CMK (cell line): ENCODE measurements around the gene PTPRM.

Source experiments
- DNase-seq: peaks from one replicate; pipeline ENCODE4 v3.0.0-alpha.2; 2010; ENCODE audit warnings: low read depth

PTPRM gene

DNA sequence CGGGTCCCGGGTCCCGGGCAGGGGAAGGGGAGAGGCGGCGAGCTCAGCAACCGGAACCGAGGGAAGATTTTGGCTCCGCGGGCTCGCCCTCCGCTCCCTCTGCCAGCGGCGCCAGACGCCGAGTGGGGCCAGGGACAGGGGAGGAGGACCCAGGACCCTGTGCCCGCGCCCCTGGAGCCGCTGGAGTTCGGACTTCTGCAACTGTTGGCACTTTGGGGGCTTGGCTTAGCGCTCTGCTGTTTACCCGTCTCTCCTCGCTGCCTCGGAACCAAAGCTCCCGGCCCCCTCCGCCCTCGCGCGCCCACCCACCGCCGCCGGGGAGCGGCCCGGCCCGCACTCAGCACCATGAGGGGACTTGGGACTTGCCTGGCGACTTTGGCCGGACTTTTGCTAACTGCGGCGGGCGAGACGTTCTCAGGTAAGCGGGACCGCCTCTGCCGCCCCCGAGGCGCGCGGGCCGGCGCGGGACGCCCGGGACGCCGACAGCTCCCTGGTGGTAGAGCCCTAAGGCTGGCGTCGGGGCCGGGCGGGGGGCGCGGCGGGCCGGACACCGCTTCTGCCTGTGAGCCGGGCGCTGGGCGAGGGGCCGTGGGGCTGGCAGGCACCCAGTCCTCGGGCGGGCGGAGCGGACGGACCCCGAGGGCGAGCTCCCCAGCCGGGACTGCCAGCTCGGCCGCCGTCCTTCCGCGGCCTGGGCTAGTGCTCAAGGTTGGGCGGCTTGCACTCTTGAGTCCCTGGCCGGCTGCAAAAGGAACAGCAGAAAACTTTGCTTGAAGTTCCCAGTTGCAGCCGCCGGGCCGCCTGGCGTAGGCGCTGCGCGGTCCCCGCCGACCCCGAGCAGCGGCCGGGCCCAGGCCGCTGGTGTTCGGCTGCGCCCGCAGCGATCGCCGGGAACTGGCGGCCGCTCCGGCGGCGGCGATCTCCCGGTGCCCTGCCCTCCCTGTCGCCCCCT lies 634 bp downstream of the PTPRM start:
- DNase-seq, result no peak

DNA sequence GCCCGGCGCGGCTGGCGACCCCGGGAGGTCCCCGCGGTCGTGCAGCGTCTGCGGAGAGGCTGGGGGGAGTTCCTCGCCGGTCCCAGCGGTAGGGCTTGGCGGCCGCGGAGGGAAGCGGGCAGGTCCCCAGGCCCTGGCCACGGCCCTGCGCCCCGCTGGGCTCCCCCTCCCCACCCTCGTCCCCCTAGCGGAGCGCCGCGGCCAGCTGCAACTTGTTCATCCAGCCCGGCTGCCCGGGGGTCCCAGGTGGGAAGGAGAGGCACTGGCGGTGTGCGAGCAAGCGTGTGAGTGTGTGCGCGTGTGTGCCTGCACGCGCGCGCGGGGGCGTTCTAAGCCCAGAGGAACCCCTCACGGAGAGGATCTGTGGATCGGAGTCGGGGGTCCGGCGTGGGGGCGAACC lies 1.3 kb downstream of the PTPRM start:
- DNase-seq, result no peak

DNA sequence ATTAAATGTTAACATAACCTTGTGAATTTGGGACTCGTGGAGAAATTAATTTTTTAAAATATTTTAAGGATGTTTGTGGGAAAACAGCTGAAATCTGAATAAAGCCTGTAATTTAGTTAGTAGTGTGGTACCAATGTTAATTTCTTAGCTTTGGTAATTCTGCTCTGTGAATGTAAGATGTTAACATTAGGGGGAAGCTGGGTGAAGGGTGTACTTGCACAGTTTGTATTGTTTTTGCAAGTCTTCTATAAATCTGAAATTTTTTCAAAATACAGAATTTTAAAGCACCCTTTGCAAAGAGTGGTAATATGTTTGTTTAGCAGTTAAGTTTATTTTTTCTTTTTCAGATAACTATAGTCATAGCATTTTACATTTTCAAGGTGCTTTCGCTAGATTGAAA lies 4.5 kb downstream of the PTPRM start:
- DNase-seq, result no peak

DNA sequence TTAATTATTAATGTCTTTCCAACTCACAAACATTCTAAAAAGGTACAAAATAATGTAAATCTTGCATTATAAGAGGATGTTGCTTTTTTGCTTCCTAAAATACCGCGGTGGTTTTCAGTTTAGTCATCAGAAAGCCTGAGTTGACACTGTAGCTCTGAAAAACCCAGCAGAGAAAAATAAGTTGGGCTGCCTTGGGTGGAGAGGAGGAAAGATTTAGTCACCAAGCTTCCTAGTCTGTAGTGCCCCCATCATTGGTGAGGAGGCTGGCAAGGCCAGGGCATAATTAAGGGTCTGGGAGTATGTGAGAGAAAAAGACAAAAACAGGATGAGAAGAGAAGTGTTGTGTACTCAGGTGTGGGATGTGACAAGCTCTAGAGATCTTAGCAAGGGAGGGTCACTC lies 5.7 kb downstream of the PTPRM start:
- DNase-seq, result no peak

- DNase-seq, result no peak
Measured at GRCh38 chr18:7575465-7576028, 8.4 kb downstream of the PTPRM start.

- DNase-seq, result no peak
Measured at GRCh38 chr18:7576077-7576476, 9.0 kb downstream of the PTPRM start.

GRCh38 chr18:7576685-7577084 lies 9.6 kb downstream of the PTPRM start:
- no peak for DNase-seq

DNA sequence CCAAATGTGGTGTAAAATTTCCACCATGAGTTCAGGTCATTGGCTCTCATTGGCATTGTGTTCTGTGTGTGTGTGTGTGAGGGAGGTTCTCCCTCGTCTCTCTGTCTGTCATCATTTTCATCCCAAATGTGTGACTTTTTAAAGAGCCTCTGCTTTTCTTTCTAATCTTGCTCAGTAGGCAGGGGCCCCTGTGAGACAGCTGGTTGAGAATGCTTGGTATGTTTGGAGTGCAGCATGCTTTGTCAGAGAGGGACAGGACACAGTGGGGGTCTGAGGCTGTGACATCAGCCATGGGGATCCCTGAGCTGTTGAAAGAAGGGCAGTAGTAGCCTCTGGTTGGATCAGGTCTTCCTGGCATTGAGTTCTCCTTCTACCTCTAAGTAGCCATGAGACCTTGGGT lies 10.6 kb downstream of the PTPRM start:
- DNase-seq, result no peak

DNA sequence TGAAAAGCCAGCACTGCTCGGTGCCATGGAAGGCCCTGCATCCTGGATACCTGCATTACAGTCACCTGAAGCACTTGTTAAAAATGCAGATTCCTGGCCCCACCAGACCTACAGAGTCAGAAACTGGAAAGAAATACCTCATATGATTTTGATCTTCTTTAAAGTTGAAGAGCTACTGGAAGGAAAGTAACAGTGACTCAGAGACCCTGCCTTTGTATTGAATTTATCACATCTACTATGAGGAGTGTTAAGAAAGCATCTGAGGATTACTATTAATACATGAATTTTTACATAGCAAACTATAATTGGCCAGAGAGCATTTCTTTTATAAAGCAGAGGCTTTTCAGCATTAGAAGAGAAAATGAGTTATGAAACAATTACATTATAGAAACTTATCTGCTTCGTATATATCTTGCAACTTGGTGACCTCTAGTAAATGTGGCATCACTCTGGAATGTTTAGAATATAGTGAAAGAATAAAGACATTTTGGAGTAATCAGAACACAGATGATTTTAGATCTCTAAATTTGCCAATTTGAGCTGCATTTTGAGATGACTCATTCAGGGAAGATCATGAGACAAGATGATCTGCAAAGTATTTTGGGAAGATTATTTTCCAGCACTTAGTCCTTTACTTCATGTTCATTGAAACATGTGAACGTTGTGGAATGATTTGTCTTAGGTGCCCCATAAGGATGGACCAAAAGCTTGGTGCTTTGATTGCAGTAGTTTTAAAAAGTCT lies 12.2 kb downstream of the PTPRM start:
- DNase-seq, result no peak

- no peak for DNase-seq
Measured at GRCh38 chr18:7579918-7580542, 12.9 kb downstream of the PTPRM start.

GRCh38 chr18:7584646-7585275 lies 17.6 kb downstream of the PTPRM start:
- DNase-seq, result no peak

DNA sequence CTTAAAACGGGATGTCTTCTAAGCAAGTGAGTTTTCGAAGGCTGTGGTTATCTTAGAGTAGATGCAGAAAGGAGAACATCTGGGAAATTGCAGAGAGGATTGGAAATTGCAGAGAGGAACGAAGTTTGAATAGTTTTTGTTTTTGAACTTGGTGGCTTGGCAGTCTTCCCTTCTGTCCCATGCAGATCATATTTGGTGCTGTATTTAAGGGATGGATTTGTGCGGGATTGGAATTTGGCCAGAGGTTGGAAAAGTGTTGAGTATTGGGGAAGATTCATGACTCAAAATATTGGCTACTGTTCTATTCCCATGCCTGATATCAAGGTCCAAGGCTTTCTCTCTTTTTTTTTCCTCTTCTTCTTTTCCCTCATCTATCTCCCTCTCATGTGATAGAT lies 18.2 kb downstream of the PTPRM start:
- DNase-seq, result no peak

- DNase-seq, result no peak
Measured at GRCh38 chr18:7586379-7586778, 19.3 kb downstream of the PTPRM start.

DNA sequence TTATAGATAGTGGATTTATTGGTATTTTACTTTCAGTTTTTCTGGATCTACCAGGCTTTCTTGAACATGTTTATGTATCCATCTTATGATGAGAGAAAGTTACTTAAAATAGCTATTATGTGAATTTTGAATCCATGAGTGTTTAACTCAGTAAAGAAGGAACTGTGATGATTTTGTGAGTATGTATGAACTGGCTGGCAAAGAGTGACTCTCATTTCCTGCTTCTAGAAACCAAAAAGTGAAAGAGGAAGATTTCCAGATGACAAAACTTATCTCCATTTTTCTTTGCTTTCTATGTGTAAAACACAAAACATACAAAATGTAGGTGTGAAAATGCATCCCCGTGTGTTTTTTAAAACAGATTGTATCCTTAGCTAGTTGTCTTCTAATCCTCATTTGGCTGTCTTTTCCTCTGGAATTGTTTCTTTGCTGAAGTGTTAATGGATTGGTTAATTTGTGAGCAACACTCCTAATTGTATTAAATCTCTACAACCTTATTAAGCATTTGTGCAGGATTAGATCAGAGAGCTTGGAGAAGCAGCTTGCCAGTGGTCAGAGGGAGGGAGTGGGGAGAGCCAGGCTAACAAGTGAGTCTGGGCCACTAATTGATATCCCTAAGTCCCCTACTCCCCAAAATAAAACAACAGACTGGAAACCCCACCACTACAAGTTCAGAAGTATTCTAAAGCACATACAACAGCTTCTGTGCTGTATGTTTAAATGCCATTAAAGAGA lies 23.9 kb downstream of the PTPRM start:
- no peak for DNase-seq

- no peak for DNase-seq
Measured at GRCh38 chr18:7592305-7593071, 25.4 kb downstream of the PTPRM start.

DNA sequence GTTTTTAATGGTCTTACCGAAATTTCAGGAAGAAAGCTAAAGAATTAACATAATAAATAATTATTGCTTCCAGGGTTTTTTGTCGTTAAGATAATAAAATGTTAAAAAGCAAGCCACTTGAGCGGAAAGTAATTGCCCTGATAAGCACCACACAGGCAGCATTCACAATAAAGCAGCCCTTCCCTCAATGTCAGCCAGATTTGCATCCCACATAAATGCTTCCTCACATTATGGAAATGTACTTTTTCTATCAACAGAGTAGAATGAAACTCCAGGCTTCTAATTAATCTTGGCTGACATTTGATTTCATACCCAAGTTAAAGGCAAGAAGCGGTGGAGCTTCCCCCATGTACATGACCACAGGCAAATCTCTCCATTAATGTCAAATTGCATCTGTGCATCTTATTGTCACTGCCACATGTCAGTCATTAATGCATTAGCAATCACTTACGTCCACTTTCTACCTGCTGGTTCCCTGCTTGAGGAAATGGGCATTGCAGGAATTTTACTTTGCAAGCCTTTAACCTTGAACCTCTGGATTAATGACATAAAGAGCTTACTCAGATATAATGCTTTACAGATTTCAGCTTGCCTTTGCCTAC lies 26.2 kb downstream of the PTPRM start:
- DNase-seq, result no peak

- DNase-seq, result no peak
Measured at GRCh38 chr18:7596147-7596546, 29.0 kb downstream of the PTPRM start.

GRCh38 chr18:7597500-7597899 lies 30.4 kb downstream of the PTPRM start:
- DNase-seq, result no peak

GRCh38 chr18:7598167-7599047 lies 31.3 kb downstream of the PTPRM start:
- DNase-seq, result no peak
